DND-41 (cell line): ENCODE results near the gene CPT1A.

ENCODE experiments used
- ATAC-seq: fragments of 200-7000 bp; cut with Tn5 transposase; 3 replicates; pipeline ENCODE4 v1.9.1; 2021; ENCODE audit warnings: low read depth; ENCODE audit not compliant: insufficient read depth
- DNase-seq: peaks from one replicate; pipeline ENCODE4 v3.0.0-alpha.2; 2020
- H2AFZ ChIP-seq: 2 replicates; pipeline ENCODE4 v1.6.0; 2012; ENCODE audit warnings: low read depth, low read length
- H3K27ac ChIP-seq: 2 replicates; pipeline ENCODE4 v1.5.1; 2012; ENCODE audit warnings: low read length, inconsistent platforms
- H3K27me3 ChIP-seq: fragments of 200-600 bp; sonication (generic); 2 replicates; pipeline ENCODE4 v1.6.0; 2012; ENCODE audit warnings: low read length, mild to moderate bottlenecking, inconsistent platforms; ENCODE audit not compliant: insufficient read depth, poor library complexity
- H3K36me3 ChIP-seq: 2 replicates; pipeline ENCODE4 v1.5.1; 2012; ENCODE audit warnings: low read length, inconsistent platforms; ENCODE audit not compliant: insufficient read depth
- H3K4me1 ChIP-seq: 2 replicates; pipeline ENCODE4 v1.5.1; 2012; ENCODE audit warnings: mild to moderate bottlenecking, low read length; ENCODE audit not compliant: insufficient read depth
- H3K4me2 ChIP-seq: 2 replicates; pipeline ENCODE4 v1.6.0; 2012; ENCODE audit warnings: mild to moderate bottlenecking, moderate library complexity, low read length, inconsistent platforms; ENCODE audit not compliant: insufficient read depth
- H3K4me3 ChIP-seq, 2 experiments: fragments of 200-600 bp in 1 of 2; shearing (Covaris generic) in 1 of 2; 2 replicates each; pipeline ENCODE4 v1.5.1; 2012 to 2016; ENCODE audit warnings: inconsistent platforms in 2 of 2, low read length in 2 of 2, mild to moderate bottlenecking in 2 of 2, low read depth in 1 of 2, moderate library complexity in 1 of 2
- H3K79me2 ChIP-seq: 2 replicates; pipeline ENCODE4 v1.6.0; 2012; ENCODE audit warnings: low read length, inconsistent platforms; ENCODE audit not compliant: insufficient read depth
- H3K9ac ChIP-seq: 2 replicates; pipeline ENCODE4 v1.6.0; 2012; ENCODE audit warnings: low read depth, mild to moderate bottlenecking, inconsistent platforms, low read length, moderate library complexity
- H3K9me3 ChIP-seq: 2 replicates; pipeline ENCODE4 v1.5.1; 2012; ENCODE audit warnings: low read length, moderate library complexity, mild to moderate bottlenecking, inconsistent platforms; ENCODE audit not compliant: insufficient read depth, severe bottlenecking
- H4K20me1 ChIP-seq: 2 replicates; pipeline ENCODE4 v1.6.0; 2012; ENCODE audit warnings: low read length; ENCODE audit not compliant: insufficient read depth
- EZH2 ChIP-seq: IDR thresholded peaks from 3 replicates; pipeline ENCODE4 v1.6.1; 2012; ENCODE audit warnings: borderline replicate concordance, low read depth, mild to moderate bottlenecking, moderate library complexity, low read length, inconsistent platforms; ENCODE audit not compliant: severe bottlenecking
- TF ChIP-seq, protein P1 (sequence below): IDR thresholded peaks from 2 replicates; pipeline ENCODE4 v1.5.1; 2012; ENCODE audit warnings: borderline replicate concordance, low read length, moderate library complexity, mild to moderate bottlenecking; ENCODE audit not compliant: poor library complexity, severe bottlenecking; ENCODE audit errors: extremely low read depth

Gene CPT1A

DNA sequence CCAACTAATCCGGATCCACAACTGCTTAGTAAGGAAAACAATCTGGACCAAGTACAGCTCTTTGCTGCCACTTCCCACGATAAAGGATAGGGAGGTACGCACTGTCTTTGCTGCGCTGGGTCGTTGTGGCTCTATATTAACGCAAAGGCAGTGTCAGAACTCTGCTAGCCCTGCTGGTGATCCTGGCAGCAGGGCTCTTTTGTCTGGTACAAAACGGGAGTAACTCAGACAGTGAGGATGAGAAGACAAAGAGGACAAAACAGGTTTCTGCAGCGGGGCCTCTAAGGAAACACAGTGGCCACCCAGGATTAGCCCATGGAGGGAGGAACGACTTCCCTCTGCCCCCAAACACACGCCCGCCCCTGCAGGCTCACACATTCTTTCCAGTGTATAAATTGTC lies 131.3 kb downstream of the CPT1A start:
- H3K9ac ChIP-seq = no peak overlapping the region
- no peaks in the 10 kb centered on the region for H3K36me3 ChIP-seq
- no peak overlapping the region for H3K27ac ChIP-seq
- DNase-seq (no peak), ATAC-seq (no peak)
- no peaks in the 10 kb centered on the region for H3K79me2 ChIP-seq
- TF ChIP-seq EZH2 = no peak
- TF ChIP-seq, protein P1, sequence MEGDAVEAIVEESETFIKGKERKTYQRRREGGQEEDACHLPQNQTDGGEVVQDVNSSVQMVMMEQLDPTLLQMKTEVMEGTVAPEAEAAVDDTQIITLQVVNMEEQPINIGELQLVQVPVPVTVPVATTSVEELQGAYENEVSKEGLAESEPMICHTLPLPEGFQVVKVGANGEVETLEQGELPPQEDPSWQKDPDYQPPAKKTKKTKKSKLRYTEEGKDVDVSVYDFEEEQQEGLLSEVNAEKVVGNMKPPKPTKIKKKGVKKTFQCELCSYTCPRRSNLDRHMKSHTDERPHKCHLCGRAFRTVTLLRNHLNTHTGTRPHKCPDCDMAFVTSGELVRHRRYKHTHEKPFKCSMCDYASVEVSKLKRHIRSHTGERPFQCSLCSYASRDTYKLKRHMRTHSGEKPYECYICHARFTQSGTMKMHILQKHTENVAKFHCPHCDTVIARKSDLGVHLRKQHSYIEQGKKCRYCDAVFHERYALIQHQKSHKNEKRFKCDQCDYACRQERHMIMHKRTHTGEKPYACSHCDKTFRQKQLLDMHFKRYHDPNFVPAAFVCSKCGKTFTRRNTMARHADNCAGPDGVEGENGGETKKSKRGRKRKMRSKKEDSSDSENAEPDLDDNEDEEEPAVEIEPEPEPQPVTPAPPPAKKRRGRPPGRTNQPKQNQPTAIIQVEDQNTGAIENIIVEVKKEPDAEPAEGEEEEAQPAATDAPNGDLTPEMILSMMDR = no peak
- no peaks in the 10 kb centered on the region for H3K9me3 ChIP-seq
- no peaks in the 10 kb centered on the region for H4K20me1 ChIP-seq
- H3K4me1 ChIP-seq = no peaks in the 10 kb centered on the region
- H2AFZ ChIP-seq = no peak overlapping the region
- H3K4me3 ChIP-seq = no peak overlapping the region
- H3K4me2 ChIP-seq = no peak overlapping the region
- H3K27me3 ChIP-seq = peaks cover 3% of the 10 kb centered on the region

DNA sequence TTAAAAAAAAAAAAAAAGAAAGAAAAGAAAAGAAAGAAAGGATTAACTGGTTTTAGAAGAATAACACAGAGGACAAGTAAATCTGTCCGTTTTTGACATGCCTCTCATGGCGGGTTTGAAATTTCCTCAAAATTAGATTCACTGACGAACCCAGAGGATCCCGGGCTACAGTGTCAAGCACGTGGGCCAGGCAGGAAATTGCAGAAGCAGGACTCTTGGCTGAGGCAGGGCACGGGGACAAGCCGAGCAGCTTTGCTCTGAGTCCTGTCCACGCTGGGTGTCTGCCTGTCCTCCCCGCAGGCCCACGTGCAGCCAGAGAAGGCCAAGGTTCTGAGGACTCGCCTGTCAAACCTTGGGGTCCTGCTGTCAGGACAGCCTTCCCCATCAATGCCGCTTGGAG lies 132.7 kb downstream of the CPT1A start:
- no peaks in the 10 kb centered on the region for H3K9me3 ChIP-seq
- no peak overlapping the region for H3K27ac ChIP-seq
- no peak overlapping the region for H3K4me2 ChIP-seq
- peaks cover 3% of the 10 kb centered on the region for H3K27me3 ChIP-seq
- no peaks in the 10 kb centered on the region for H3K79me2 ChIP-seq
- H3K4me3 ChIP-seq = no peak overlapping the region
- DNase-seq = no peak
- TF ChIP-seq, protein P1 = no peak
- no peak for TF ChIP-seq EZH2
- H3K4me1 ChIP-seq = no peaks in the 10 kb centered on the region
- H3K36me3 ChIP-seq = no peaks in the 10 kb centered on the region
- no peak for ATAC-seq
- no peak overlapping the region for H3K9ac ChIP-seq
- H2AFZ ChIP-seq = no peak overlapping the region
- no peaks in the 10 kb centered on the region for H4K20me1 ChIP-seq

DNA sequence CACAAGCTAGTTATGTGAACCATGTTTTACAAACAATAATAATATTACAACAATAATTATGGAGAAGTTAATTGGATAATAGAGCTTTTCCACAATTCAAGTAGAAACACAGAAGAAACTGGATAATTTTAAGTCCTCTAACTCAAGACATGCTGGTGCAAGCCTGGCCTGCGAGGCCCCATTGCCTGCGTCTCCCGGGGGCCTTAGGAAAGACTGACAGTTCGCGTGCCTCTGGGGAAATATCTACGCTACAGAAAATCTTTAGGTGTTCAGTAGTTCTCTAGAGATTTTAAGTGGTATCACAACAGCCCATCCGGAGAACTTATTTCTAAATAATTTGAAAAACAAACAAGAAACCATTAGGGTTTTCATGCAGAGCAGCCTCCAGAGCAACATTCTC lies 134.2 kb downstream of the CPT1A start:
- Histone ChIP-seq H3K27me3 (peaks cover 3% of the 10 kb centered on the region), H3K36me3 (no peaks in the 10 kb centered on the region), H3K27ac (no peak overlapping the region), H2AFZ (no peak overlapping the region), H3K4me1 (no peaks in the 10 kb centered on the region), H4K20me1 (no peaks in the 10 kb centered on the region), H3K9ac (no peak overlapping the region), H3K79me2 (no peaks in the 10 kb centered on the region), H3K4me3 (no peak overlapping the region), H3K9me3 (no peaks in the 10 kb centered on the region), H3K4me2 (no peak overlapping the region)
- no peak for ATAC-seq
- no peak for DNase-seq
- TF ChIP-seq, protein P1 = no peak
- TF ChIP-seq EZH2 = no peak

DNA sequence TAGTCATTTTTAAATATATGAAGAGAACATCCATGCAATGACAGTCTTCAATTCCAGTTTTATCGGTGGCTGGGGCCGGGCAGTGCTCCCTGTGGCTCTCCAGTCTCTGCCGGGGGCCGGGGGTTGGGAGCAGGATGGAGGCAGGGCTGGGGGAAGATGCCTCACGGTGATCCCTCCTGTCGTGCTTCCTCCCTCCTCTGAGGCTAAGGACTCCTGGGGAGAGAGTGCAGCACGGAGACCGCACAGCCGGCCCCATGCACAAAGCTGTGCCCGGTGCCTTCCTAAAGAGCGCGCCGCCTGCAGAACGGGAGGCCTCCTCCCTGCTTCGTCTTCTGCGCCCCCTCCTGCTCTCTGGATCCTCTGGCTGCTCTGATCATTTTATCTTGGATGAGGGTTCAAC lies 136.8 kb downstream of the CPT1A start:
- Histone ChIP-seq H3K36me3 (no peaks in the 10 kb centered on the region), H2AFZ (no peak overlapping the region), H3K9me3 (no peaks in the 10 kb centered on the region), H3K4me3 (no peak overlapping the region), H3K79me2 (no peaks in the 10 kb centered on the region), H3K4me1 (no peaks in the 10 kb centered on the region), H3K27me3 (no peaks in the 10 kb centered on the region), H4K20me1 (no peaks in the 10 kb centered on the region), H3K9ac (no peak overlapping the region), H3K27ac (no peak overlapping the region), H3K4me2 (no peak overlapping the region)
- ATAC-seq = no peak
- no peak for TF ChIP-seq EZH2
- TF ChIP-seq, protein P1 = no peak
- DNase-seq = no peak
